HCT116 (cell line): ENCODE results near the gene MLLT3. TPM values are rescaled to one million over a fixed set of nuclear protein-coding genes. Genes with fewer than 3 reads are reported as not detected.

Experiments
- ATAC-seq: fragments of 200-7000 bp; cut with Tn5 transposase; 2 replicates; pipeline ENCODE4 v1.9.1; 2020; ENCODE audit warnings: mild to moderate bottlenecking, moderate library complexity
- BruUV-seq: library from RNA; stranded (reverse); fragments of 400-500 nt; replicated peaks from 2 replicates; lab custom pipeline; 2021; lab: Mats Ljungman, UMichigan
- CTCF ChIA-PET: fragments of 300-600 bp; sonication (Branson Sonifier 250); formaldehyde crosslinking; loops from one replicate; lab custom pipeline; 2021; ENCODE audit warnings: antibody characterized with exemption; lab: Charles Lee
- POLR2A ChIA-PET: fragments of 300-600, 350-600 bp; sonication (Branson Sonifier 250); formaldehyde crosslinking; loops from one replicate; lab custom pipeline; 2021; ENCODE audit warnings: antibody characterized with exemption; lab: Charles Lee
- RAD21 ChIA-PET, 2 experiments: fragments of 300-600 bp; sonication (Branson Sonifier 250); formaldehyde crosslinking; loops; one replicate each; lab custom pipeline; 2023; ENCODE audit warnings: low total read pairs in 2 of 2; ENCODE audit not compliant: uncharacterized antibody in 2 of 2, unreplicated experiment in 2 of 2, low non-redundant PET in 1 of 2; lab: Charles Lee
- DNase-seq: peaks from one replicate; pipeline ENCODE4 v3.0.0-alpha.2; 2010; ENCODE audit warnings: low read depth, low spot score
- H2AFZ ChIP-seq: fragments of 200-600 bp; shearing (Covaris generic), sonication (generic); 2 replicates; pipeline ENCODE4 v1.6.1; 2017; ENCODE audit warnings: low read depth, mixed run types, mixed read lengths, antibody characterized with exemption, low read length; ENCODE audit not compliant: poor library complexity, severe bottlenecking
- H3K27ac ChIP-seq: 2 replicates; pipeline ENCODE4 v1.5.1; 2012; ENCODE audit warnings: low read depth, low read length
- H3K27me3 ChIP-seq: fragments of 200-600 bp; sonication (generic); 2 replicates; pipeline ENCODE4 v1.6.1; 2016; ENCODE audit warnings: mixed run types, low read length, mixed read lengths; ENCODE audit not compliant: insufficient read depth
- H3K36me3 ChIP-seq, 2 experiments: fragments of 200-500 bp in 1 of 2; fragments of 200-600 bp in 1 of 2; sonication (Bioruptor generic) in 1 of 2; sonication (generic) in 1 of 2; 2 replicates each; pipeline versions ENCODE4 v1.5.1 to v1.6.1; 2014 to 2016; ENCODE audit warnings: low read length in 2 of 2, inconsistent platforms in 1 of 2, mixed read lengths in 1 of 2, mixed run types in 1 of 2; ENCODE audit not compliant: insufficient read depth in 2 of 2, control insufficient read depth in 1 of 2
- H3K4me1 ChIP-seq, 2 experiments: fragments of 200-600 bp in 1 of 2; sonication (generic) in 1 of 2; 2 replicates each; pipeline versions ENCODE4 v1.5.1 to v1.6.1; 2012 to 2017; ENCODE audit warnings: low read length in 2 of 2, inconsistent platforms in 1 of 2, mild to moderate bottlenecking in 1 of 2, mixed read lengths in 1 of 2, mixed run types in 1 of 2, moderate library complexity in 1 of 2; ENCODE audit not compliant: insufficient read depth in 2 of 2, control insufficient read depth in 1 of 2
- H3K4me2 ChIP-seq: fragments of 200-600 bp; sonication (generic); 2 replicates; pipeline ENCODE4 v1.6.1; 2017; ENCODE audit warnings: mixed run types, low read length, mixed read lengths
- H3K4me3 ChIP-seq, 2 experiments: fragments of 200-600 bp in 1 of 2; sonication (generic) in 1 of 2; replicated peaks in 1 of 2; 2 replicates each; pipeline ENCODE4 v1.5.1; 2011 to 2016; ENCODE audit warnings: low read length in 2 of 2, control low read depth in 1 of 2, low read depth in 1 of 2, mild to moderate bottlenecking in 1 of 2, mixed read lengths in 1 of 2, mixed run types in 1 of 2
- H3K79me2 ChIP-seq: fragments of 200-600 bp; sonication (generic); 2 replicates; pipeline ENCODE4 v1.6.1; 2017; ENCODE audit warnings: mild to moderate bottlenecking, mixed run types, low read length, moderate library complexity, mixed read lengths; ENCODE audit not compliant: insufficient read depth
- H3K9ac ChIP-seq: fragments of 200-600 bp; sonication (generic); 2 replicates; pipeline ENCODE4 v1.6.1; 2016; ENCODE audit warnings: low read length, mixed read lengths
- H3K9me2 ChIP-seq: fragments of 200-600 bp; sonication (generic), shearing (Covaris generic); 2 replicates; pipeline ENCODE4 v1.6.1; 2017; ENCODE audit warnings: mixed run types, mild to moderate bottlenecking, moderate library complexity; ENCODE audit not compliant: insufficient read depth
- H3K9me3 ChIP-seq, 2 experiments: fragments of 200-500 bp in 1 of 2; fragments of 200-600 bp in 1 of 2; sonication (Bioruptor generic) in 1 of 2; sonication (generic) in 1 of 2; 2 replicates each; pipeline ENCODE4 v1.6.1; 2014 to 2017; ENCODE audit warnings: low read length in 2 of 2, mixed read lengths in 2 of 2, inconsistent platforms in 1 of 2, low read depth in 1 of 2, mild to moderate bottlenecking in 1 of 2, mixed run types in 1 of 2, moderate library complexity in 1 of 2; ENCODE audit not compliant: control insufficient read depth in 1 of 2, insufficient read depth in 1 of 2
- H4K20me1 ChIP-seq: fragments of 200-600 bp; sonication (generic), shearing (Covaris generic); 2 replicates; pipeline ENCODE4 v1.6.1; 2017; ENCODE audit warnings: mixed run types, mild to moderate bottlenecking, moderate library complexity; ENCODE audit not compliant: insufficient read depth
- EZH2 ChIP-seq: fragments of 200-600 bp; sonication (generic); IDR thresholded peaks from 2 replicates; pipeline ENCODE4 v1.6.1; 2017; ENCODE audit warnings: antibody characterized with exemption, mixed run types
- POLR2A ChIP-seq: IDR thresholded peaks from 2 replicates; pipeline ENCODE4 v1.7.0; 2011; ENCODE audit warnings: borderline replicate concordance; ENCODE audit not compliant: insufficient read depth, insufficient read length; ENCODE audit errors: extremely low read depth
- RAD21 ChIP-seq: IDR thresholded peaks from 2 replicates; pipeline ENCODE4 v1.6.1; 2012; ENCODE audit warnings: low read depth, mild to moderate bottlenecking
- REST ChIP-seq: IDR thresholded peaks from 2 replicates; pipeline ENCODE4 v1.6.1; 2012; ENCODE audit warnings: low read depth
- TCF7L2 ChIP-seq: IDR thresholded peaks from 2 replicates; pipeline ENCODE4 v1.7.0; 2011; ENCODE audit warnings: borderline replicate concordance, inconsistent platforms; ENCODE audit not compliant: insufficient read depth, insufficient read length; ENCODE audit errors: extremely low read depth
- ZNF274 ChIP-seq: fragments of 200-500 bp; sonication (Bioruptor generic); IDR thresholded peaks from 2 replicates; pipeline ENCODE4 v1.6.1; 2014; ENCODE audit warnings: mild to moderate bottlenecking, low read depth, low read length, inconsistent platforms
- intact Hi-C: fragments of 100-400 bp; cut with micrococcal nuclease; formaldehyde crosslinking; loops from 2 replicates; pipeline ENCODE4 v1.10.0; 2022
- total RNA-seq: library from RNA; stranded (reverse); gene quantifications from one replicate; pipeline ENCODE4 v1.2.1, GENCODE V29; 2021; ENCODE audit not compliant: unreplicated experiment
- TF ChIP-seq, protein P1 (sequence below): IDR thresholded peaks from 2 replicates; pipeline ENCODE4 v1.6.1; 2012

Gene MLLT3
- total RNA-seq, 1 experiment from 2014 or later = 4.3 TPM

GRCh38 chr9:20377790-20378189 lies 244.5 kb downstream of the MLLT3 start (continued):
- no peak for TF ChIP-seq REST
- TF ChIP-seq EZH2 = no peak
- TF ChIP-seq POLR2A = no peak
- TF ChIP-seq, protein P1, sequence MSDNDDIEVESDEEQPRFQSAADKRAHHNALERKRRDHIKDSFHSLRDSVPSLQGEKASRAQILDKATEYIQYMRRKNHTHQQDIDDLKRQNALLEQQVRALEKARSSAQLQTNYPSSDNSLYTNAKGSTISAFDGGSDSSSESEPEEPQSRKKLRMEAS = no peak
- no peak for TF ChIP-seq TCF7L2

DNA sequence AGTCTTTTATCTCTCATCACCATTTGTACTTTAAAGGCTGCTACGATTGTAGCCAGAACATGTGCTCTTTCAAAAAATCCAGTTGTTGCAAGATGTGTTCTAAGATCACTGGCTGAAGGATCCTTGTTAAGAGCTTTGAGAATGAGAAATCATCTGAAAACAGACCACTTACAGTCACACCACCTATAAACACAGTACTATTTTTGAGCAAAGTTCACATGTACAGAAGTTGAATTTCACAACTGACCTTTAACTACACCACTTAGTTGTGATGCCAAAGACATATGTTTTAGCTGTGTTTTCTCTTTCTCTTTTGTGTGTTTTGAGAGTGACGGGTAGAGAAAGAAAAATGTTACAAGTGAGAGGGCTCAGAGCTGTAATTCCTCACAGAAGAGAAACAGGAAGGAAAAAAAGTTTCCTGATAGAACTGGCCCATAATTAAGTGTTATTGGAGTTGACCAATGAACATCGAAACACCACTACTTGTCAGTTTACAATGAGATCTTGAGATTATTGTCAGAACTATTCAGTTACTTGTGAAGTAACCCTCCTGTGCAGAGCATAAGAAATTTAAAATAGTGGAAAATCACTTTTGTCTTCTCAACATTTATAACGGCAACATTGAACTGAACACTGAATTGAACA lies 245.4 kb downstream of the MLLT3 start:
- Histone ChIP-seq H3K36me3 (no peaks in the 10 kb centered on the region), H3K4me3 (no peak overlapping the region), H3K4me1 (no peaks in the 10 kb centered on the region), H3K79me2 (no peaks in the 10 kb centered on the region), H3K27ac (no peak overlapping the region), H3K9ac (no peak overlapping the region), H4K20me1 (no peaks in the 10 kb centered on the region), H3K9me3 (no peaks in the 10 kb centered on the region), H3K27me3 (0 out of 2 replicates have a peak, but pooled peaks cover 15% of the 10 kb centered on the region), H3K4me2 (no peak overlapping the region), H3K9me2 (no peaks in the 10 kb centered on the region), H2AFZ (no peak overlapping the region)
- ChIA-PET CTCF (no interaction called here), POLR2A (no interaction called here), RAD21 (no interaction called here)
- intact Hi-C loops = no loop called here
- TF ChIP-seq ZNF274 (no peak), RAD21 (no peak)
- BruUV-seq = no TSS peak
- ATAC-seq (no peak), DNase-seq (no peak)
